ENCODE results near the gene ANTXR1. TPM values are rescaled to one million over a fixed set of nuclear protein-coding genes. Genes with fewer than 3 reads are reported as not detected.

ANTXR1 gene
- total and polyA plus RNA-seq, 2 of the 8 experiments (the other 6 are each of a cell fraction or from before 2014, with no cell fraction given), result 15.8 to 44.3 TPM

- Histone ChIP-seq H2BK12ac (ENCODE audit: low read depth, low read length) (no peak overlapping the region), H3K56ac (replicated peaks; ENCODE audit: insufficient read length, low read depth, low read length) (no peak overlapping the region), H2BK20ac (ENCODE audit: low read length) (no peak overlapping the region), H3K36me3 (ENCODE audit: control insufficient read depth in 2 of 4, insufficient read depth in 4 of 4, low read length in 3 of 4) (no peaks in the 10 kb centered on the region), H4K20me1 (replicated peaks in 1 of 2; ENCODE audit: control insufficient read depth in 1 of 2, insufficient read depth in 2 of 2, low read length in 2 of 2) (no peaks in the 10 kb centered on the region), H2BK5ac (ENCODE audit: low read depth, low read length) (no peak overlapping the region), H3K23ac (ENCODE audit: insufficient read length) (no peak overlapping the region), H3K27ac (ENCODE audit: low read depth, low read length) (no peak overlapping the region), H2AK5ac (ENCODE audit: low read depth, low read length) (no peak overlapping the region), H2BK120ac (replicated peaks; ENCODE audit: low read depth, low read length) (no peak overlapping the region), H3K18ac (ENCODE audit: extremely low read depth, low read length) (no peak overlapping the region), H3K4me2 (ENCODE audit: insufficient read depth in 1 of 2, low read depth in 2 of 2, low read length in 2 of 2) (no peak overlapping the region), H3K9ac (replicated peaks in 1 of 4; ENCODE audit: extremely low read depth in 1 of 4, low read depth in 3 of 4, low read length in 3 of 4) (no peak overlapping the region), H3K14ac (ENCODE audit: insufficient read length) (no peak overlapping the region), H3K4me1 (replicated peaks in 1 of 4; ENCODE audit: control insufficient read depth in 3 of 4, insufficient read depth in 4 of 4, low read length in 3 of 4) (no peaks in the 10 kb centered on the region), H3K79me2 (ENCODE audit: control insufficient read depth in 1 of 2, insufficient read depth in 2 of 2, low read length in 2 of 2) (no peaks in the 10 kb centered on the region), H3K23me2 (ENCODE audit: low read depth, low read length) (no peaks in the 10 kb centered on the region), H3K4ac (replicated peaks; ENCODE audit: insufficient read length, low read depth, low read length) (no peak overlapping the region), H3K4me3 (ENCODE audit: extremely low read depth in 1 of 4, insufficient read depth in 2 of 4, low read depth in 3 of 4, low read length in 4 of 4) (no peak overlapping the region), H4K8ac (ENCODE audit: extremely low read depth, insufficient read depth, low read length) (no peak overlapping the region), H3K27me3 (replicated peaks in 1 of 4; ENCODE audit: control insufficient read depth in 3 of 4, extremely low read depth in 1 of 4, insufficient read depth in 3 of 4, low read length in 3 of 4) (no peaks in the 10 kb centered on the region), H3K79me1 (ENCODE audit: low read depth, low read length) (no peaks in the 10 kb centered on the region), H3K9me3 (ENCODE audit: insufficient read depth in 2 of 2, low read depth in 1 of 2, low read length in 1 of 2) (no peaks in the 10 kb centered on the region), H4K5ac (ENCODE audit: insufficient read length, low read depth, low read length) (no peak overlapping the region), H2BK15ac (ENCODE audit: low read length) (no peak overlapping the region), H4K91ac (replicated peaks; ENCODE audit: insufficient read length, low read length) (no peak overlapping the region), H2AFZ (ENCODE audit: low read length) (no peak overlapping the region)
- ChIA-PET CTCF (ENCODE audit: partially characterized antibody) (no interaction called here), POLR2A (ENCODE audit: partially characterized antibody) (no interaction called here)
- TF ChIP-seq KDM5A (IDR thresholded peaks at IDR 0.05; ENCODE audit: low read length) (no peak), SIRT6 (IDR thresholded peaks at IDR 0.05; ENCODE audit: low read length) (no peak)
- WGBS, 2 experiments (ENCODE audit: extremely low coverage in 1 of 2, insufficient coverage in 1 of 2, insufficient read length in 1 of 2, insufficient replicate concordance in 2 of 2, low coverage in 1 of 2, low lambda C conversion rate in 2 of 2, missing lambda C conversion rate in 1 of 2), result 77% methylated on average over 5 of the region's 5 CpGs; no CpG with 5 or more reads in 1 of the 2 experiments
- FAIRE-seq (no peak), DNase-seq (ENCODE audit: low read depth in 1 of 2, low spot score in 2 of 2) (no peak)
Measured at GRCh38 chr2:68971591-68972231, 41.3 kb upstream of the ANTXR1 start.

Measured in H1 (cell line).